ENCODE results near the gene MYL2.

- TF ChIP-seq CTCF (IDR thresholded peaks at IDR 0.05) (no peak), POLR2A (IDR thresholded peaks at IDR 0.05; ENCODE audit: low read depth) (no peak)
Observed at GRCh38 chr12:110893956-110894355, 26.4 kb downstream of the MYL2 start.
